IPS-18a (cell line): ENCODE results near the gene GUCA1A.
"Not testable (repeated sequence)": the region's sequence is repeated elsewhere in the genome, so short reads cannot be mapped to it uniquely, and the experiment has no call there.

Source experiments
- H3K27ac ChIP-seq: one replicate; pipeline ENCODE4 v1.5.1; 2013; ENCODE audit warnings: low read length
- H3K27me3 ChIP-seq: one replicate; pipeline ENCODE4 v1.6.1; 2013; ENCODE audit warnings: mild to moderate bottlenecking, low read length; ENCODE audit not compliant: control insufficient read depth, insufficient read depth
- H3K36me3 ChIP-seq: one replicate; pipeline ENCODE4 v1.6.1; 2013; ENCODE audit warnings: low read depth, low read length; ENCODE audit not compliant: control insufficient read depth
- H3K4me1 ChIP-seq: one replicate; pipeline ENCODE4 v1.6.1; 2013; ENCODE audit warnings: low read depth, low read length; ENCODE audit not compliant: control insufficient read depth
- H3K4me3 ChIP-seq: one replicate; pipeline ENCODE4 v1.5.1; 2013; ENCODE audit warnings: low read length
- H3K9ac ChIP-seq: one replicate; pipeline ENCODE4 v1.6.1; 2013; ENCODE audit warnings: mild to moderate bottlenecking, low read length, moderate library complexity
- H3K9me3 ChIP-seq: one replicate; pipeline ENCODE4 v1.6.1; 2013; ENCODE audit warnings: low read depth, low read length; ENCODE audit not compliant: control insufficient read depth

GUCA1A gene

GRCh38 chr6:42150254-42150653, 22.9 kb upstream of the GUCA1A start:
- no peaks in the 10 kb centered on the region for H3K36me3 ChIP-seq
- no peaks in the 10 kb centered on the region for H3K9me3 ChIP-seq
- no peak overlapping the region for H3K27ac ChIP-seq
- H3K4me3 ChIP-seq, result no peak overlapping the region
- H3K9ac ChIP-seq, result no peak overlapping the region
- no peaks in the 10 kb centered on the region for H3K27me3 ChIP-seq
- no peaks in the 10 kb centered on the region for H3K4me1 ChIP-seq

GRCh38 chr6:42152024-42152423, 21.1 kb upstream of the GUCA1A start:
- no peaks in the 10 kb centered on the region for H3K36me3 ChIP-seq
- H3K27me3 ChIP-seq, result no peaks in the 10 kb centered on the region
- peaks cover 5% of the 10 kb centered on the region for H3K4me1 ChIP-seq
- no peak overlapping the region for H3K27ac ChIP-seq
- no peak overlapping the region for H3K9ac ChIP-seq
- H3K4me3 ChIP-seq, result no peak overlapping the region
- H3K9me3 ChIP-seq, result no peaks in the 10 kb centered on the region

- not testable (repeated sequence) for H3K36me3 ChIP-seq
Observed at GRCh38 chr6:42152528-42153213, 20.5 kb upstream of the GUCA1A start.

GRCh38 chr6:42153921-42154320, 19.2 kb upstream of the GUCA1A start:
- no peaks in the 10 kb centered on the region for H3K9me3 ChIP-seq
- H3K27ac ChIP-seq, result no peak overlapping the region

More at GRCh38 chr6:42152528-42153213, 20.5 kb upstream of the GUCA1A start:
- H3K27ac ChIP-seq, H3K4me3 ChIP-seq, H3K9me3 ChIP-seq, H3K4me1 ChIP-seq, H3K27me3 ChIP-seq, H3K9ac ChIP-seq: not testable (repeated sequence)

GRCh38 chr6:42154461-42155209, 18.5 kb upstream of the GUCA1A start:
- H3K27ac ChIP-seq, result no peak overlapping the region
- H3K4me3 ChIP-seq, result no peak overlapping the region
- no peaks in the 10 kb centered on the region for H3K9me3 ChIP-seq
- no peaks in the 10 kb centered on the region for H3K36me3 ChIP-seq
- no peak overlapping the region for H3K9ac ChIP-seq
- peaks cover 5% of the 10 kb centered on the region for H3K4me1 ChIP-seq
- no peaks in the 10 kb centered on the region for H3K27me3 ChIP-seq

More at GRCh38 chr6:42153921-42154320, 19.2 kb upstream of the GUCA1A start:
- H3K4me1 ChIP-seq, result peaks cover 5% of the 10 kb centered on the region
- H3K36me3 ChIP-seq, result no peaks in the 10 kb centered on the region
- no peaks in the 10 kb centered on the region for H3K27me3 ChIP-seq
- no peak overlapping the region for H3K9ac ChIP-seq
- H3K4me3 ChIP-seq, result no peak overlapping the region

GRCh38 chr6:42155293-42155692, 17.9 kb upstream of the GUCA1A start:
- Histone ChIP-seq H3K4me3 (no peak overlapping the region), H3K9me3 (no peaks in the 10 kb centered on the region), H3K27ac (no peak overlapping the region), H3K36me3 (no peaks in the 10 kb centered on the region), H3K27me3 (no peaks in the 10 kb centered on the region), H3K4me1 (peaks cover 5% of the 10 kb centered on the region), H3K9ac (no peak overlapping the region)

GRCh38 chr6:42156638-42157037, 16.5 kb upstream of the GUCA1A start:
- H3K4me3 ChIP-seq, result no peak overlapping the region
- no peaks in the 10 kb centered on the region for H3K36me3 ChIP-seq
- H3K27me3 ChIP-seq, result no peaks in the 10 kb centered on the region
- peaks cover 5% of the 10 kb centered on the region for H3K4me1 ChIP-seq
- no peak overlapping the region for H3K27ac ChIP-seq
- H3K9me3 ChIP-seq, result no peaks in the 10 kb centered on the region
- H3K9ac ChIP-seq, result no peak overlapping the region

GRCh38 chr6:42158011-42158410, 15.2 kb upstream of the GUCA1A start:
- H3K4me3 ChIP-seq, result no peak overlapping the region

GRCh38 chr6:42158631-42159030, 14.5 kb upstream of the GUCA1A start:
- Histone ChIP-seq H3K27ac (no peak overlapping the region), H3K9ac (no peak overlapping the region), H3K4me1 (peaks cover 12% of the 10 kb centered on the region), H3K4me3 (no peak overlapping the region), H3K27me3 (no peaks in the 10 kb centered on the region), H3K36me3 (no peaks in the 10 kb centered on the region), H3K9me3 (no peaks in the 10 kb centered on the region)

More at GRCh38 chr6:42158011-42158410, 15.2 kb upstream of the GUCA1A start:
- H3K9me3 ChIP-seq, result no peaks in the 10 kb centered on the region
- H3K4me1 ChIP-seq, result peaks cover 12% of the 10 kb centered on the region
- no peak overlapping the region for H3K9ac ChIP-seq
- no peaks in the 10 kb centered on the region for H3K27me3 ChIP-seq
- no peak overlapping the region for H3K27ac ChIP-seq
- no peaks in the 10 kb centered on the region for H3K36me3 ChIP-seq

- H3K9me3 ChIP-seq, result no peaks in the 10 kb centered on the region
- H3K27ac ChIP-seq, result no peak overlapping the region
- H3K27me3 ChIP-seq, result no peaks in the 10 kb centered on the region
- H3K36me3 ChIP-seq, result no peaks in the 10 kb centered on the region
- no peak overlapping the region for H3K9ac ChIP-seq
- no peak overlapping the region for H3K4me3 ChIP-seq
- H3K4me1 ChIP-seq, result peaks cover 12% of the 10 kb centered on the region
Observed at GRCh38 chr6:42159431-42160024, 13.6 kb upstream of the GUCA1A start.

- Histone ChIP-seq H3K9ac (no peak overlapping the region), H3K27me3 (no peaks in the 10 kb centered on the region), H3K4me1 (peaks cover 14% of the 10 kb centered on the region)
Observed at GRCh38 chr6:42162384-42162783, 10.8 kb upstream of the GUCA1A start.

More at GRCh38 chr6:42162384-42162783, 10.8 kb upstream of the GUCA1A start:
- Histone ChIP-seq H3K27ac (no peak overlapping the region), H3K4me3 (no peak overlapping the region), H3K9me3 (no peaks in the 10 kb centered on the region), H3K36me3 (no peaks in the 10 kb centered on the region)
